HG03103 (cell line): ENCODE results near the gene DEFB116.
"Not testable (repeated sequence)": the region's sequence is repeated elsewhere in the genome, so short reads cannot be mapped to it uniquely, and the experiment has no call there.

Experiments used
- ATAC-seq: cut with Tn5 transposase; IDR thresholded peaks from one replicate; pipeline ENCODE4 v1.9.1; 2021; ENCODE audit warnings: low read depth; ENCODE audit not compliant: unreplicated experiment

DEFB116 gene

GRCh38 chr20:31308535-31309162, at the start of gene DEFB116:
Gene DEFB116 (minus strand): TSS chr20:31308585. CDS start chr20:31308585, 0 bp downstream.
- ATAC-seq: no peak

- ATAC-seq: no peak
Measured at GRCh38 chr20:31355981-31356380, 47.6 kb upstream of the DEFB116 start.

- no peak for ATAC-seq
Measured at GRCh38 chr20:31341470-31341869, 33.1 kb upstream of the DEFB116 start.

GRCh38 chr20:31330893-31331292, 22.5 kb upstream of the DEFB116 start:
- ATAC-seq: no peak

GRCh38 chr20:31322504-31322903, 14.1 kb upstream of the DEFB116 start:
- no peak for ATAC-seq

GRCh38 chr20:31284964-31285363, 23.4 kb downstream of the DEFB116 start:
- ATAC-seq: not testable (repeated sequence)

GRCh38 chr20:31278178-31278577, 30.2 kb downstream of the DEFB116 start:
- no peak for ATAC-seq

- ATAC-seq: no peak
Measured at GRCh38 chr20:31274441-31274840, 33.9 kb downstream of the DEFB116 start.

- no peak for ATAC-seq
Measured at GRCh38 chr20:31260326-31260932, 48.0 kb downstream of the DEFB116 start.

GRCh38 chr20:31257364-31257763, 51.0 kb downstream of the DEFB116 start, which contains the start of gene DEFB115:
Gene DEFB115 (plus strand): TSS chr20:31257664. CDS start chr20:31257664, 0 bp downstream.
- no peak for ATAC-seq

- no peak for ATAC-seq
Measured at GRCh38 chr20:31256959-31257358, 51.4 kb downstream of the DEFB116 start.
